ENCODE measurements around the gene MREG. TPM values are rescaled to one million over a fixed set of nuclear protein-coding genes. Genes with fewer than 3 reads are reported as not detected.
A peak's percentile ranks its signal among the peaks of the same experiment; 100 is the strongest.

Gene MREG
- total and polyA plus RNA-seq, 9 of the 15 experiments (the other 6 are each of a cell fraction or from before 2014, with no cell fraction given) = 0.77 to 3.8 (median 2.3) TPM

DNA sequence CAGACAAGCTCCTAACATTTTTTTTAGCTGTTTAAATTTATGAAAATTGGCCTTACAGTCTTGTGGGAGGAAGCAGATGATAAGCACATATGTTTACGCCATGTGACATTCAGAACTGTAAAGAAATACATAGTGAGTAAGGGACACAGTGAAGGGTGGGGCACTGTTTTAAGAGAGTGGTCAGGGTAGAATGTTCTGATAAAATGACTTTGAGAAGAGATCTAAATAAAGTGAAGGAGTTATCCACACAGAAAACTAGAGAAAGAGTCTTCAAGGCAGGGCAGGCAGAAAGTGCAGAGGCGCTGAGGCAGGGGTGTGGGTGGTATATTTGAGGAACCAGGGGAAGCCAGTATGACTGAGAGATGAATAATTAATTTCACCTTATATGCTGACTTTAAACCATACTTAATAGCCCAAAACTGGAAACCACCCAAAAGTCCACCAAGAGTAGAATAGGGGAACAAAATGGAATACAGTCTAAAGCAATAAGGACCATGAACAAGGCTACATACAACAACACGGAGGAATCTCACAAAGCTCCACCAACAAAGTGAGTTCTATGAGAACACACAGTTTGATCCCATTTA is 8.6 kb downstream of the MREG start:
- Histone ChIP-seq H3K4me3 (no peak overlapping the region; the same call in 1 of the 2 replicates), H3K9me3 (replicated peaks; ENCODE audit: control insufficient read depth, insufficient read depth, low read depth, low read length) (no peaks in the 10 kb centered on the region), H3K79me2 (ENCODE audit: control insufficient read depth, insufficient read depth, low read length) (no peaks in the 10 kb centered on the region; the same call in 1 of the 3 replicates), H3K36me3 (ENCODE audit: control insufficient read depth, insufficient read depth, low read length) (no peaks in the 10 kb centered on the region), H3K27ac (ENCODE audit: extremely low read depth, low read depth, low read length) (peak overlapping the region; percentile 69), H3K9ac (ENCODE audit: insufficient read depth in 1 of 2, low read depth in 2 of 2, low read length in 2 of 2) (peak overlapping the region in 1 of 2 experiments; percentile 54; a peak in 2 of 4 replicates), H3K4me2 (ENCODE audit: insufficient read depth, low read length) (peak overlapping the region; percentile 50; the same call in 1 of the 2 replicates), H3K4me1 (replicated peaks in 1 of 2; ENCODE audit: control insufficient read depth in 2 of 2, insufficient read depth in 2 of 2, low read length in 2 of 2) (peaks cover 33 to 43% of the 10 kb centered on the region in 2 experiments), H3K27me3 (ENCODE audit: control insufficient read depth in 2 of 2, insufficient read depth in 2 of 2, low read length in 2 of 2) (no peaks in the 10 kb centered on the region), H2AFZ (ENCODE audit: low read depth, low read length) (peak overlapping the region; percentile 77), H4K20me1 (replicated peaks; ENCODE audit: control insufficient read depth, insufficient read depth, low read length) (no peaks in the 10 kb centered on the region), H3K9me1 (ENCODE audit: control insufficient read depth, insufficient read depth, low read length) (no peaks in the 10 kb centered on the region)
- DNase-seq (ENCODE audit: extremely low read depth in 1 of 4, low spot score in 3 of 4) = peak in 3 of 4 experiments; percentile 21 to 63 (median 44)
- FAIRE-seq = peak; percentile 75
- peak; percentile 82 for ATAC-seq
- CTCF ChIA-PET (ENCODE audit: low intra/inter-chr PET ratio) = no interaction called here
- intact Hi-C loops (cut with micrococcal nuclease) (no loop called here), in situ Hi-C loops (cut with MboI) (no loop called here)
- POLR2A ChIA-PET = no interaction called here
- 3% methylated on average over 3 of the region's 3 CpGs for WGBS (ENCODE audit: insufficient coverage, low coverage, missing lambda C conversion rate)
- BruUV-seq (replicated peaks) = no TSS peak
- no peak for TF ChIP-seq IFI16 (CRISPR knock-in tag; IDR thresholded peaks at IDR 0.05)
- TF ChIP-seq POLR2B (IDR thresholded peaks at IDR 0.05; ENCODE audit: low read depth, partially characterized antibody) = no peak
- no peak for TF ChIP-seq MAFF (IDR thresholded peaks at IDR 0.05; ENCODE audit: low read length)
- TF ChIP-seq EP300 (IDR thresholded peaks at IDR 0.05; ENCODE audit: low read length) = peak; percentile 36; the same call in 1 of the 2 replicates
- no peak for TF ChIP-seq POLR2AphosphoS2 (IDR thresholded peaks at IDR 0.05; ENCODE audit: low read length)
- TF ChIP-seq, protein P1, sequence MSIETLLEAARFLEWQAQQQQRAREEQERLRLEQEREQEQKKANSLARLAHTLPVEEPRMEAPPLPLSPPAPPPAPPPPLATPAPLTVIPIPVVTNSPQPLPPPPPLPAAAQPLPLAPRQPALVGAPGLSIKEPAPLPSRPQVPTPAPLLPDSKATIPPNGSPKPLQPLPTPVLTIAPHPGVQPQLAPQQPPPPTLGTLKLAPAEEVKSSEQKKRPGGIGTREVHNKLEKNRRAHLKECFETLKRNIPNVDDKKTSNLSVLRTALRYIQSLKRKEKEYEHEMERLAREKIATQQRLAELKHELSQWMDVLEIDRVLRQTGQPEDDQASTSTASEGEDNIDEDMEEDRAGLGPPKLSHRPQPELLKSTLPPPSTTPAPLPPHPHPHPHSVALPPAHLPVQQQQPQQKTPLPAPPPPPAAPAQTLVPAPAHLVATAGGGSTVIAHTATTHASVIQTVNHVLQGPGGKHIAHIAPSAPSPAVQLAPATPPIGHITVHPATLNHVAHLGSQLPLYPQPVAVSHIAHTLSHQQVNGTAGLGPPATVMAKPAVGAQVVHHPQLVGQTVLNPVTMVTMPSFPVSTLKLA (conservative IDR thresholded peaks at IDR 0.05) = peak; percentile 32 to 65; a peak in 2 of 4 replicates
- TF ChIP-seq, protein P2, sequence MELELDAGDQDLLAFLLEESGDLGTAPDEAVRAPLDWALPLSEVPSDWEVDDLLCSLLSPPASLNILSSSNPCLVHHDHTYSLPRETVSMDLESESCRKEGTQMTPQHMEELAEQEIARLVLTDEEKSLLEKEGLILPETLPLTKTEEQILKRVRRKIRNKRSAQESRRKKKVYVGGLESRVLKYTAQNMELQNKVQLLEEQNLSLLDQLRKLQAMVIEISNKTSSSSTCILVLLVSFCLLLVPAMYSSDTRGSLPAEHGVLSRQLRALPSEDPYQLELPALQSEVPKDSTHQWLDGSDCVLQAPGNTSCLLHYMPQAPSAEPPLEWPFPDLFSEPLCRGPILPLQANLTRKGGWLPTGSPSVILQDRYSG (tag; conservative IDR thresholded peaks at IDR 0.05; ENCODE audit: low read depth) = no peak
- TF ChIP-seq ZNF75A (CRISPR knock-in tag; IDR thresholded peaks at IDR 0.05) = no peak
- TF ChIP-seq TEAD2 (tag; IDR thresholded peaks at IDR 0.05) = no peak
- no peak for TF ChIP-seq MAFK (IDR thresholded peaks at IDR 0.05; ENCODE audit: low read length)
- TF ChIP-seq, protein P3, sequence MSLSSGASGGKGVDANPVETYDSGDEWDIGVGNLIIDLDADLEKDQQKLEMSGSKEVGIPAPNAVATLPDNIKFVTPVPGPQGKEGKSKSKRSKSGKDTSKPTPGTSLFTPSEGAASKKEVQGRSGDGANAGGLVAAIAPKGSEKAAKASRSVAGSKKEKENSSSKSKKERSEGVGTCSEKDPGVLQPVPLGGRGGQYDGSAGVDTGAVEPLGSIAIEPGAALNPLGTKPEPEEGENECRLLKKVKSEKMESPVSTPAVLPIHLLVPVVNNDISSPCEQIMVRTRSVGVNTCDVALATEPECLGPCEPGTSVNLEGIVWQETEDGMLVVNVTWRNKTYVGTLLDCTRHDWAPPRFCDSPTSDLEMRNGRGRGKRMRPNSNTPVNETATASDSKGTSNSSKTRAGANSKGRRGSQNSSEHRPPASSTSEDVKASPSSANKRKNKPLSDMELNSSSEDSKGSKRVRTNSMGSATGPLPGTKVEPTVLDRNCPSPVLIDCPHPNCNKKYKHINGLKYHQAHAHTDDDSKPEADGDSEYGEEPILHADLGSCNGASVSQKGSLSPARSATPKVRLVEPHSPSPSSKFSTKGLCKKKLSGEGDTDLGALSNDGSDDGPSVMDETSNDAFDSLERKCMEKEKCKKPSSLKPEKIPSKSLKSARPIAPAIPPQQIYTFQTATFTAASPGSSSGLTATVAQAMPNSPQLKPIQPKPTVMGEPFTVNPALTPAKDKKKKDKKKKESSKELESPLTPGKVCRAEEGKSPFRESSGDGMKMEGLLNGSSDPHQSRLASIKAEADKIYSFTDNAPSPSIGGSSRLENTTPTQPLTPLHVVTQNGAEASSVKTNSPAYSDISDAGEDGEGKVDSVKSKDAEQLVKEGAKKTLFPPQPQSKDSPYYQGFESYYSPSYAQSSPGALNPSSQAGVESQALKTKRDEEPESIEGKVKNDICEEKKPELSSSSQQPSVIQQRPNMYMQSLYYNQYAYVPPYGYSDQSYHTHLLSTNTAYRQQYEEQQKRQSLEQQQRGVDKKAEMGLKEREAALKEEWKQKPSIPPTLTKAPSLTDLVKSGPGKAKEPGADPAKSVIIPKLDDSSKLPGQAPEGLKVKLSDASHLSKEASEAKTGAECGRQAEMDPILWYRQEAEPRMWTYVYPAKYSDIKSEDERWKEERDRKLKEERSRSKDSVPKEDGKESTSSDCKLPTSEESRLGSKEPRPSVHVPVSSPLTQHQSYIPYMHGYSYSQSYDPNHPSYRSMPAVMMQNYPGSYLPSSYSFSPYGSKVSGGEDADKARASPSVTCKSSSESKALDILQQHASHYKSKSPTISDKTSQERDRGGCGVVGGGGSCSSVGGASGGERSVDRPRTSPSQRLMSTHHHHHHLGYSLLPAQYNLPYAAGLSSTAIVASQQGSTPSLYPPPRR (CRISPR knock-in tag; IDR thresholded peaks at IDR 0.05; ENCODE audit: borderline replicate concordance) = no peak
- no peak for TF ChIP-seq TCFL5 (CRISPR knock-in tag; conservative IDR thresholded peaks at IDR 0.05)
- no peak for TF ChIP-seq CXXC5 (CRISPR knock-in tag; IDR thresholded peaks at IDR 0.05)
- no peak for TF ChIP-seq ASH1L (IDR thresholded peaks at IDR 0.05; ENCODE audit: borderline replicate concordance, low read depth, partially characterized antibody)
- TF ChIP-seq SMARCB1 (IDR thresholded peaks at IDR 0.05; ENCODE audit: insufficient read length, low read depth) = no peak

Measured in K562 (cell line).